ENCODE results near the gene ZBTB22. TPM values are rescaled to one million over a fixed set of nuclear protein-coding genes. Genes with fewer than 3 reads are reported as not detected.
A peak's percentile ranks its signal among the peaks of the same experiment; 100 is the strongest.

Gene ZBTB22
- total RNA-seq, 2 donors from 2014 or later = 15.0 to 29.5 TPM

DNA sequence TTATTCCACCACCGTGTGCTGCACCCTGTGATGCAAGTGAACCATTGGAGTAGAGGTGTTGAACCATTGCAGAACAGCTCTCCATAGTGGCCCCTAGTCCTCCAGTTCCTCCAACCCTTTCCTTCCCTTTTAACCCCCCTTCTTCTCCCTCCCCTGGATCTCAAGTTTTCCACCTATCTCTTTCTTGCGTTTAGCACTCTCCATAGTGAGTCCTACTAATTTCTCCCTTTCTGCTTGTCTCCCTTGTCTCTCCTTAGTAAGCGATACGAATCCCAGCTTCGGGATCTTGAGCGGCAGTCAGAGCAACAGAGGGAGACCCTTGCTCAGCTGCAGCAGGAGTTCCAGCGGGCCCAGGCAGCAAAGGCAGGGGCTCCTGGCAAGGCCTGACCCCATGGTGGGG lies 27.1 kb downstream of the ZBTB22 start:
- no peaks in the 10 kb centered on the region for H3K9me3 ChIP-seq
- TF ChIP-seq, protein P1, sequence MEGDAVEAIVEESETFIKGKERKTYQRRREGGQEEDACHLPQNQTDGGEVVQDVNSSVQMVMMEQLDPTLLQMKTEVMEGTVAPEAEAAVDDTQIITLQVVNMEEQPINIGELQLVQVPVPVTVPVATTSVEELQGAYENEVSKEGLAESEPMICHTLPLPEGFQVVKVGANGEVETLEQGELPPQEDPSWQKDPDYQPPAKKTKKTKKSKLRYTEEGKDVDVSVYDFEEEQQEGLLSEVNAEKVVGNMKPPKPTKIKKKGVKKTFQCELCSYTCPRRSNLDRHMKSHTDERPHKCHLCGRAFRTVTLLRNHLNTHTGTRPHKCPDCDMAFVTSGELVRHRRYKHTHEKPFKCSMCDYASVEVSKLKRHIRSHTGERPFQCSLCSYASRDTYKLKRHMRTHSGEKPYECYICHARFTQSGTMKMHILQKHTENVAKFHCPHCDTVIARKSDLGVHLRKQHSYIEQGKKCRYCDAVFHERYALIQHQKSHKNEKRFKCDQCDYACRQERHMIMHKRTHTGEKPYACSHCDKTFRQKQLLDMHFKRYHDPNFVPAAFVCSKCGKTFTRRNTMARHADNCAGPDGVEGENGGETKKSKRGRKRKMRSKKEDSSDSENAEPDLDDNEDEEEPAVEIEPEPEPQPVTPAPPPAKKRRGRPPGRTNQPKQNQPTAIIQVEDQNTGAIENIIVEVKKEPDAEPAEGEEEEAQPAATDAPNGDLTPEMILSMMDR (IDR thresholded peaks at IDR 0.05) = no peak
- ATAC-seq (ENCODE audit: insufficient number of reproducible peaks, low FRiP score, low read depth) (no peak), DNase-seq (ENCODE audit: low spot score) (no peak)
- H3K27me3 ChIP-seq (replicated peaks; ENCODE audit: insufficient read depth) = no peaks in the 10 kb centered on the region
- peaks cover 16 to 22% of the 10 kb centered on the region in 2 donors for H3K4me1 ChIP-seq (ENCODE audit: control insufficient read depth in 1 of 2, low read depth in 2 of 2)
- H3K27ac ChIP-seq = no peak overlapping the region
- H3K4me3 ChIP-seq = peak overlapping the region; percentile 94
- peaks cover 22% of the 10 kb centered on the region for H3K36me3 ChIP-seq

DNA sequence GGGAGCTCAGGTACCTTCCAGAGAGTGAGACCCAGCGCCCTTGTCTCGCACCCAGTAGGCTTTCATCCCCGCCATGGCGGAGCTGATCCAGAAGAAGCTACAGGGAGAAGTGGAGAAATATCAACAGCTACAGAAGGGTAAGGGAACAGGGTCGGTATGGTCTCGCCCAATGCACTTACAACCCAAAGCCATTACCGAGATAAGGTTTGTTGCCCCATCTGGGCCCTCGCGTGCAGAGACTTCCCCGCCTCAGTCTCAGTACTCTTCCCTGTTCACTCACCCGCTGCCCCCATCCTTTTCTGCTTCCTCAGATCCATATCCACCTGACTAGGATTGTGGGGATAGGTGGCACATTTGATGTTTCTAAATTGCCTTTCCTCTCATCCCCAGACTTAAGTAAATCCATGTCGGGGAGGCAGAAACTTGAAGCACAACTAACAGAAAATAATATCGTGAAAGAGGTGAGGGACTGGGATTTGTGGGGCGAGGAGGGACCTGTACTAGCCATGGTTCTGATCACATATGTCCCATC lies 27.7 kb downstream of the ZBTB22 start:
- Histone ChIP-seq H3K9me3 (no peaks in the 10 kb centered on the region), H3K27me3 (replicated peaks; ENCODE audit: insufficient read depth) (no peaks in the 10 kb centered on the region), H3K4me1 (ENCODE audit: control insufficient read depth in 1 of 2, low read depth in 2 of 2) (peaks cover 16 to 22% of the 10 kb centered on the region in 2 donors), H3K4me3 (peak overlapping the region; percentile 94), H3K27ac (peak overlapping the region; percentile 70 to 78), H3K36me3 (peaks cover 21% of the 10 kb centered on the region)
- DNase-seq (ENCODE audit: low spot score) (no peak), ATAC-seq (ENCODE audit: insufficient number of reproducible peaks, low FRiP score, low read depth) (no peak)
- TF ChIP-seq, protein P1 (IDR thresholded peaks at IDR 0.05) = no peak

DNA sequence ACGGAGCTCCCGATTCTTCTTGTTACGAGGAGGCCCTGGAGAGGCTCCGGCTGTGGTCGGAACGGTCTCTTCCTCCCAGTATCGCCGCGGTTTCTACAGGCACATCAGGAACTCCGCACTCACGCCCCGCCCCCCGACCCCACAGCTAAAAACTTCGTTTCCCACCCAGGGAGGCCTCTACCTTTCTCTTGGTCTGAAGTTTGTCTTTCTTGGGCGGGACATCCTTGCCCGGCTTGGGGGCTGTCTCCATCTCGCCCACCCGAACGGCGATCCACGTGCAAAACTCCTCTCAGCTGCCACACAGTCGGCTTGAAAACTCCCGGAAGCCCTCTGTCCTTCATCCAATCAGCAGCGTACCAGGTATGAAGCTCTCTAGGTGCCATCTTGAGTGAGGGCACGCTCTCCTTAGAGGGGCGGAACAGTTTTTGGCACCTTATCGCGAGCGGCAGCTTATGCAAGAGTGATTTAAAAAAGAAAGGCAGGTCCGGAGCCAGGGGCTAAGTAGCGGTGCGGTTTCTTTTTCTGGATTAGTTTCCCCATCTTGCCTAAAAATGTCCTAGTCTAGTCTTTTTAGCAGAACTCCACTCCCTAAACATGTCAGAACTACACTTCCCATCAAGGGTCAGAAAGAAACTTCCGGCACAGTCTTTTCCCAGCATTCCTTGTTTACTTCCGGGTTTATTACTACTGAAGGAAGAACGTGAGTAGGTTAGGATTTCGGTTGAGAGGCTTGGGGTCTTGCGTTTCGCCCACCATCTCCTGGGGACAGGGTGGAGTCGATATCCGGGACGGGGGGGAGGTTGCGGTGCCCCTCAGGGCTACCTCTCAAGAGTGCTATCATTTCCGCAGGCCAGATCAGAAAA lies 28.4 kb downstream of the ZBTB22 start, which contains the start of the genes PFDN6 and WDR46:
Gene PFDN6 (plus strand): TSS at position 681 of the 863 bp plus-strand sequence. CDS start 256 bp downstream, outside the sequence.
Gene WDR46 (minus strand): TSS at position 319 of the 863 bp plus-strand sequence. CDS start 69 bp downstream, at position 250.
- no peaks in the 10 kb centered on the region for H3K27me3 ChIP-seq (replicated peaks; ENCODE audit: insufficient read depth)
- H3K27ac ChIP-seq = peak within 1 kb of the TSS; percentile 70 to 78
- ATAC-seq (ENCODE audit: insufficient number of reproducible peaks, low FRiP score, low read depth) (peak; percentile 86), DNase-seq (ENCODE audit: low spot score) (peak; percentile 53)
- H3K4me1 ChIP-seq (ENCODE audit: control insufficient read depth in 1 of 2, low read depth in 2 of 2) = peaks cover 16 to 22% of the 10 kb centered on the region in 2 donors
- H3K9me3 ChIP-seq = no peaks in the 10 kb centered on the region
- H3K4me3 ChIP-seq = peak within 1 kb of the TSS; percentile 94
- TF ChIP-seq, protein P1 (IDR thresholded peaks at IDR 0.05) = no peak
- H3K36me3 ChIP-seq = peaks cover 21% of the 10 kb centered on the region

DNA sequence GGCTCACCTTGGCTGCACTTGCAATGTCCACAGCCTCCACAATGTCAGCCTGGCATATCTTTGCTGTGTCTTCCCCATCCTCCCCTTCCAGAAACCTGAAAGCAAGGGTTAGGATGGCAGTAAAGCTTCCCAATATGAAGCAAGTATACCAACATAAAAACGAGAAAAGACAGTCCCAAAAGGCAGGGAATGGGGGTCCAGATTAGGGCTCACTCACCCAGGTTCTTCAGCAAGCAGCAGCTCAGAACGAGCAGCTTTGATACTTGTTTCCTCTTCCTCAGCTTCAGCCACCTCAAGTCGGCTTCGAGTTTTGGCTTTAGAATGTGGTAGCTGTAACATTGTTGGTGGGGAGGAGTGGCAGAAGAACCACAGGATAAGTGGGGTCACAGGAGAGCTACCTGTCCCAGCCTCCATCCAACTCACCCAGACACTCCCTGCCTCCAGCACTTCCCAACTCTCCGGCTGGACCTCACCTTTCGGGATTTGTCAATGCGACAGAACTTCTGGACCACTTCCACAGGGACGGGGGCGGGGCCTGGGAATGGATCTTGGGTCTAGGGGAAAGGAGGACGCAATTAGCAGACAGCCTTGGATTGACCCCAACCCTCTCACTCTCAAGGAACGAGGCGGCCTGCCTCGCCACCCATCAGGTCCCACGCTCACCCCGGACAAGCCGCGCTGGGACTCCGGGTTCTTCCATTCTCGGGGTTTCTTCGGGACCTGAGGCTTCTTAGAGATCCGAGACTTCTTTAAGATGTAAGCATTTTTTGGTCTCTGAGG lies 29.2 kb downstream of the ZBTB22 start:
- Histone ChIP-seq H3K9me3 (no peaks in the 10 kb centered on the region), H3K27ac (peak overlapping the region; percentile 70 to 78), H3K36me3 (peaks cover 21% of the 10 kb centered on the region), H3K27me3 (replicated peaks; ENCODE audit: insufficient read depth) (no peaks in the 10 kb centered on the region), H3K4me3 (peak overlapping the region; percentile 94), H3K4me1 (ENCODE audit: control insufficient read depth in 1 of 2, low read depth in 2 of 2) (peaks cover 16 to 22% of the 10 kb centered on the region in 2 donors)
- TF ChIP-seq, protein P1 (IDR thresholded peaks at IDR 0.05) = no peak
- no peak for DNase-seq (ENCODE audit: low spot score)
- no peak for ATAC-seq (ENCODE audit: insufficient number of reproducible peaks, low FRiP score, low read depth)
